HG03520 (cell line): ENCODE data around the gene PROP1.
"Not testable (repeated sequence)": the region's sequence is repeated elsewhere in the genome, so short reads cannot be mapped to it uniquely, and the experiment has no call there.

ENCODE experiments used
- ATAC-seq: cut with Tn5 transposase; IDR thresholded peaks from one replicate; pipeline ENCODE4 v1.9.1; 2021; ENCODE audit warnings: mild to moderate bottlenecking, moderate library complexity; ENCODE audit not compliant: unreplicated experiment

Gene PROP1

GRCh38 chr5:177995691-177996595 is at the start of gene PROP1:
TSS of gene PROP1 (minus strand) at chr5:177996242. CDS start at chr5:177995933, 309 bp downstream.
- no peak for ATAC-seq

GRCh38 chr5:178019379-178020030 is 23.5 kb upstream of the PROP1 start:
- ATAC-seq = not testable (repeated sequence)

- not testable (repeated sequence) for ATAC-seq
Observed at GRCh38 chr5:178012758-178013157, 16.7 kb upstream of the PROP1 start.

- ATAC-seq = not testable (repeated sequence)
Observed at GRCh38 chr5:178011816-178012554, 15.9 kb upstream of the PROP1 start.

GRCh38 chr5:178007272-178007671 is 11.2 kb upstream of the PROP1 start:
- ATAC-seq = not testable (repeated sequence)

GRCh38 chr5:178006536-178007231 is 10.6 kb upstream of the PROP1 start:
- ATAC-seq = peak; percentile 46

- ATAC-seq = peak; percentile 22
Observed at GRCh38 chr5:178006181-178006535, 10.1 kb upstream of the PROP1 start.

GRCh38 chr5:177997846-177998245 is 1.8 kb upstream of the PROP1 start:
- ATAC-seq = no peak

GRCh38 chr5:177997319-177997670 is 1.3 kb upstream of the PROP1 start:
- ATAC-seq = no peak

GRCh38 chr5:177996660-177997318 is 747 bp upstream of the PROP1 start:
- ATAC-seq = no peak

- ATAC-seq = no peak
Observed at GRCh38 chr5:177994561-177995190, 1.4 kb downstream of the PROP1 start.

- no peak for ATAC-seq
Observed at GRCh38 chr5:177994063-177994462, 2.0 kb downstream of the PROP1 start.

- ATAC-seq = no peak
Observed at GRCh38 chr5:177992466-177992865, 3.6 kb downstream of the PROP1 start.

- ATAC-seq = no peak
Observed at GRCh38 chr5:177988989-177989625, 6.9 kb downstream of the PROP1 start.

- ATAC-seq = no peak
Observed at GRCh38 chr5:177987326-177987725, 8.7 kb downstream of the PROP1 start.

- ATAC-seq = no peak
Observed at GRCh38 chr5:177985430-177986040, 10.5 kb downstream of the PROP1 start.

- ATAC-seq = no peak
Observed at GRCh38 chr5:177984584-177985206, 11.3 kb downstream of the PROP1 start.

GRCh38 chr5:177983763-177984583 is 12.1 kb downstream of the PROP1 start:
- ATAC-seq = no peak
